NCI-H345 treated with DMSO at 0.1 percent for 48 hours (cell line): ENCODE measurements around the gene MXD4.

Source experiments
- DNase-seq: peaks from one replicate; lab custom pipeline; 2025; ENCODE audit not compliant: unreplicated experiment; lab: John Stamatoyannopoulos, UW

Gene MXD4

DNA sequence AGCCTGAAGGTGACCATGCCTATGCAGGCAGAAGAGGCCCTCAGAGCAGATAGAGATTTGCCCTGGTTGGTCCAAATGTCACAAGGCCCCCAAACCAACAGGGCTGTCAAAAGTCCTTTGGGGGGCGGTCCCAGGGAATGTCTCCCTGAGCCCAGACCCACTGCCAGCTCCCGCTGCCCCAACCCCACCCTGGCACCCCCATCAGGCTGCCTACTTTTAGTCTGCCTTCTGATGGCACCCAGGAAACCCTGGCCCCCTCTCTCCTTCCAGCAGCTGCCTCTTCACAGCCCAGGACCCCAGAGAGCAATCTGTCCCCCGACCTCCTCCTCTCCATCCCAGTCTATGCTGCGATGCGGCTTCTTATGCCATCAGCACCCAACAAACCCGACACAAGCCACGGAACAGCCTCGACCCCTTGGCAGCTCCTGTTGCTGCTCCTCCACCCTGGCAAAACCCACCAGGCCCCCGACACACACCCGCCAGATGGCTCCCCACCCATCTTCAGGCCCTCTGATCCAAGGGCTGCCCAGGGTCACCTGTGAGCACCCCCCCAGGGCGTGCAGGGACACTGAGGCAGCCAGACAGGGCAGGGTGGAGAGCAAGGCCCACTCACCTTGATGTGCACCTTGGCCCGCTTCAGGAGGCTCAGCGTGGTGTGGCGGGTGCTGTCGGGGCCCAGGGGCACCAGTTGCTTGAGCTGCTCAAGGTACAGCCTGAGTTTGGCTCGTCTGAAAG, 9.9 kb downstream of the MXD4 start:
- no peak for DNase-seq

DNA sequence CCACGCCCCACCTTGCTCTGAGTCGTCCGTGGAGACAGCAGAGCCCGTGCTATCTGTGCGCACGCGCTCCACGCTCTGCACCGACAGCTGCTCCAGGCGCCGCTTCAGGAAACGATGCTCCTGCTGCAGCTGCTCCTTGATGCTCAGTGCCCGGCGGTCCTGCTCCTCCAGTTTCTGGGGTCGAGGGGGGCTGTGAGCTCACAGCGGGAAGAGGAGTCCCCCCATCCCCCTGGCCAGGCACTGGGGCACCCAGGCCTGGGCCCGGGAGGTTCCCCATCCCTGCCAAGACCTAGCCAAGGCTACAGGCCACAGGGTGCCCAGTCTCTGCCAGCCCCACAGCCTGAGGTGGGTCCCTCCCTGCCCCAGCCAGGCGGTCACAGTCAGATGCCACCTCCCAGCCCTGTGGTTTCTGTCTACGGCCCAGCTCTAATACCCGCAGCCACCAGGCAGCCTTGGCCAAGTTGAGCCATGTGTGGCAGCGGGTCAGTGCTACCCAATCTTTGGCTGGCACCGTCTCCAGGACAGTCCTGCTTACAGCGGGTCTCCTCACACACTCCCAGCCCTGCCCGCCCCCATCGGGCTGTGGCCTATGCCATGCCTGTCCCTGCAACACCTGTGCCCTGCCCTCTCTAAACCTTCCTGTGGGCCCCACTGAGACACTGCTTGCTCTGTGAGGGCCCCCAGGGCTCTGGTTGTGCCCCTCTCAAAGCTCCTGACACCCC, 10.7 kb downstream of the MXD4 start:
- no peak for DNase-seq

DNA sequence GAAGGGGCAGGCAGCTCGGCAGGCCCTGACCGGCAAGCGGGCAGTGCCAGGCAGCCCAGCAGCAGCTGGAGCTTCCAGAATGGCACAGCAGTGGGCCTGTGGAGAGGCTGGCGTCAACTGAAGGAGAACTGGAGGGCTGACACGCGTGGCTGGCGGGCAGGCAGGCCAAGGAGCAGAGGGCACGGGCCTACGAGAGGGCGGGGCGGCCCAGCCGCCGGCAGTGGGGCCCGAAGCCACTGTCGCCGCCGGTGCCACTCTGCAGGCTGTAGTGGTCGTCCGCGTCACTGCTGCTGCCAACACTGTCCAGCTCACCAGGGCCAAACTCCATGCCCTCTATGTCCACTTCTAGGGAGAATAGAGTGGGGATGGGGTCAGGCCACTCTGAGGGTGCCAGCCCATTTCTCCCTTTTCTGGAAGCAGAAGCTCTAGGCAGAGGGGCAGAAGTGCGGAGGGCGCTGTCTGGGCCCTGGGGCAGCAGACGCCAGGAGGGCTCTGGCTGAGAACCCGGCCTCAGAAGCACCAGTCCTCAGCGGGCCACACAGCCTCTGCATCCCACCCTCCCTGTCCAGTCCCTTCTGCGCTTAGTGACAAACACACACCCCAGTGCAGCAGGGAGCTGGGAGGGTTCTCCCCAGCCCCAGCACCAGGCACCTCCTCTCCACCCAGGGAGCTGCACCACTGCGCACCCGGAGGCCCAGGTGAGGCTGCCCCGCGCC, 11.4 kb downstream of the MXD4 start:
- no peak for DNase-seq

DNA sequence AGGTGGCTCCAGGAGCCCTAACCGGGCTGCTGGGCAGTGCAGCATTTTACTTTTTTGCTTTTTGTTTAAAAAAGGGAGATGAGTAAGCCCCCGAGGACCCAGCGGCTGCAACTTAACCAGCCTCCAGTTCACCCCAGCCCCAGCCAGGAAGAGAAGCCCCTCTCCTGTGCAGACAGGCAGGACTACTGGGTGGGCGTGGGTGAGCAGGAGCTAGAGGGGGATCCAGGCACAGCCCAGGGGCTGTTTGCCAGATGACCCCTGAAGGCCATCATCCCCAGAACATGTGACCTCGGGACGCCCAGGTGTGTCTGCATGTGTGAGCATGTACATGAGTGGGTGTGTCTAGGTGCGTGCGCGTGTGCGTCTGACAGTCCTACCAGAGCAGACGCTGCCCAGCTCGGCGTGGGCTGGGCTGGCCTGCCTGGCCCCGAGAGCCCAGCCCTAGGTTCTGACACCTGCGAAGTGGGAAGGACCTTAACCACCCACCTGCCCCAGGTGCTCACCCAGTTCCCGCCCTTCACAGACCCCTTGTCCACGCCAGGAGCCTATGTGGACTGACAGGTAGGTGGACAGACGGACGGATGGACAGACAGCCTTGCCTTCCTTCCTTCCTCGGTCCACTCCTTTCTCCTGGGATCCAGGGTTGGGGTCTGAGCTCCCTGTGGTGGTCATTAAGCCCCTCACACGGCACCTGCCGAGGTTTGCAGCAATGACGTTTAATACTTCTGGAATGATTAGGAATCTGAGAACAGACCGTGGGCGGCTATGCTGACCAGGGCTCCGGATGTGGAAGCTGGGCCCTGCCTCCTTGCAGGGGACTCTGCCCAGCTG, 12.2 kb downstream of the MXD4 start:
- no peak for DNase-seq

DNA sequence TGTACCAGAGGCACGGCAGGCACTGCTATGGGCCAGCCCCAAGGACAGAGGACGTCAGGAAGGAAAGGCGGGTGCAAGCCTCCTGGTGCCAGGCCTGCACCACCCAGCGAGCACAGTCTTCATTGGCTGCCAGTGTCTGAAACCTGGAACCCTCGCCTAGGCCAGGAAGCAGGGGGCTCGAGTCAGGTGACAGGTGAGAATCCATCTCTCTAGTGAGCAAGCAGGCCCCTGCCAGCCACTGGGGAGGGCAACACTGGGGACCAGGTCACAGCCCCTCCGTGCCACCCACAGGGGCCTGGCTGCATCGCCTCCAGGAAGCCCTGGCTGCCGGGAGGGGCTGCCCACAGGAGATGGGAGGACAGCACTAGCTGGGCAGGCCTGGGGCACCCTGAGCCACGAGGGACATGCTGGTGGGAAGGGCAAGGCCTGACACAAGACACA, 13.1 kb downstream of the MXD4 start:
- DNase-seq = no peak

DNA sequence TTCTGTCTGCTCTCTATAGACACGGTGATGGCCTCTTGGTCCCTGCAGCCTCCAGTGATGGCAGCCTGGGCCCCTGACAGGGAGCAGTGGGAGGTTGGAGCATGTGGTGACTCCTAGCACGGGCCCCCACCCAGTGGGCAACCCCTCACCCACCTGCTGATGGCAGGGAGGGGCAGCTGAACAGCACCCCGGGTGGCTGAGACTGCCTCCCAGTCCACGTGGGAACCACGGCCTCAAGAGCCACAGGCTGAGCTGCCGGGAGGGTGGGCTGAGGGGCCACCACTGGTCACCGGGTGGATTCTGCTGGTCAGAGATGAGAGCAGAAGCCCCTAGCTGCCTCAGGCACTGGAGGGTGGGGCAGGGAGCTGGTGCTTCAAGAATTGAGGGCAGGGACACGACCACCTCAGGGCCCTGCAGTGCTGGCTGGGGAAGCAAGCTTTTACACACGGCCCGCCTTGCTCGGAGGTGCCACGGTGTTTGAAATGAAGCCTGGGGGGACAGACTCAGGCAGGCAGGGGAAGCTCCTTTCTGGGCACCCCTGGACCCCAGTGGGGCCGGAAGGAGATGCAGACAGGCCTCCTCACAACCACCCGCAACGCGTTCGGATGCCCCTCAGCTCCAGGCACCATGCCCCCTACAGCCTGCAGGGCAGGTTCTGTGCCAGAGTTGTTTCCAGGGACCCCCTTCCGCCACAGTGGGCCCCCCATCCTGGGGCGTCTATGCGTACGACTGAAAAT, 13.7 kb downstream of the MXD4 start:
- no peak for DNase-seq

DNA sequence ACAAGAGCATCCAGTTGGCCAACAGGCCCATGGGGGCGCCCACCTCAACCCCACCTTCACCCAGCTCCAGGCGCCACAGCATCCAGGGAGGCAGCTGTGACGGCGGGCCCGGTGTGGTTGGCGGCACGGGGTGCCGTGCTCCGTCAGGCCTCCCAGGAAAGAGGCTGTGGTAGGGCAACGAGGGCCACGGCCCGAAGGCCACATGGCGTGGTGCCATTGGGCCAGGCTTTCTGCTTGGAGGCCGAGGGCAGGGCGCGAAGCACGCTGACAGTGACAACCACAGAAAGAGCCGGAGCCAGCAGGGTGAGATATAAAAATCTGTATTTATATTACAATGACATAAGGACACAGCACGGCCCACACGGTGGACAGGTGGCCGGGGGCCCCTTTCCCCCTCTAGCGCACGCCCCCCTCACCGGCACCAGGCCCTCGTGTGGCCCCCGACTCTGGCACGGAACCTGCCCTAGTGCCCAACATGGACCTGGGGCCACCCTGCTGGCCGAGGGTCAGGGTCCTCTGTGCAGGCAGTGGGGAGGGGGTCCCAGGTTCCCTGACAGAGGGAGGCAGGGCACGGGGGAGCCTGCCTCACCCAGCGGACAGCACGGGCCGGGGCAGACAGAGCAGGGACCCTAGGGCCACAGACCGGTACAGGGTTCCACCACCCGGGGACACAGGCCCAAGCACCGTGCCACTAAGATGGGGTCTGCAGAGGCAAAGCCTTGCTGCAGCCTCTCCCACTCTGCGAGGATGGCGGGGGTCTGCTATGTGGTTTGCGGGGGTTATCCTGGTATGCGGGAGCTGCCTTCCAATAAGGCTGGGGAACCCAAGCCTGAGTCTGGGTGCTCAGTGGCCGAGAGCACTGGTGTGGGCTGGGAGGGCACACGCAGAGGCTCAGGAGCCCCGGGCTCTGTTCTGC, 14.5 kb downstream of the MXD4 start:
- DNase-seq = no peak

DNA sequence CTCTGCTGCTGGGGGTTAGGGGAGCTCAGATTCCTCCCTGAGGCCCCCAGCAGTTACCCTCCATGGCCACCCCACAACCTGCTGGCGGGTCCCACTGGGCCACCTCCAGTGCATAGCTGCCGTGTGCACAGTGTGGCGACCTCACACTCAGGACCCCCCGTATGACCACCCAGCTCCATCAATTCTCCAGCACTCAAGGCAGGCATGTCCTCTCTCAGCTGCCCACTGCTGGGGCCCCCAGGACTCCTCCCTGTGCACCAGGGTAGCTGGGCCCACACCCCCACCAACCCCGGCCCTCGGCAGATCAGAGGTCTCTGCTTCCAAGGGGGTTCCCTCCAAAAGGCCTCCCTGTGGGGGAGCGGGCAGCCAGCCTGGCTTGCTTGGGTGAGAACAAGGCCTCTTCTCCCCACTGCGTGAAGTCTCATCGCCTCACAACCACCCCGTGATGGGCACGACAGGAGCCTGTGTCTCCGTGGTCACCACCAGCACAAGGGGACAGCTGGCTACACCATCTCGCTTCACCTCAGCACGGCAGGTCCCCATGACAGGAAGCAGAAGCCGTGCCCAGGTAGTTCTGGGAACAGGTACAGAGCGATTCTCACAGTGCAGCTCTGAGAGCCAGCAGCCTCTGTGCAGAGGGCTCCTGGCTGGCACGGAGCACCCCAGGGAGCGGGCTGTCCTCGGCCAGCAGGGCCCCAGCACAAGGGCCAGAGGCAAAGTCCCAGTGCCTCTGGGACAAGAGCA, 15.4 kb downstream of the MXD4 start:
- DNase-seq = no peak

DNA sequence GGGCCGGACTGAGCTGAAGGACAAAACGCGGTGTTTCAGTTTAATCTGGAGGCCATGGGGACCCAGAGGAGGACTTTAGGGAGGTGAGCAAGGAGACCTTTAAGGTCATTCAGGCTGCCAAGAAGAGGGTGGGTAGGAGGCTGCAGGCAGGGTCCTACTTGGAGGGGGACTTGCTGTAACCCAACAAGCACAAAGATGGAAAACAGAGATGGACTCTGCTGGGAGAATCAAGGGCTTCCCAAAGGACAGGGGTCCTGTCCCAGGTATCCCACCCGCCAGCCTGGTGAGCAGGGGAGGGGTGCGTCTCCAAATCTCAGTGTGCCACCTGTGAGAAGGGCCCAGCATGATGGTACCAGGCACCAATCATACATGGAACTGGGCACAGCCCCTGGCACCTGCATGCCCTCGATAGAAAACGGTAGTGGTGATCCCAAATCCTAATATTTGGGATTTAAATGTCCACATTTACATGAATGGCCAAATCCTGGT, 16.1 kb downstream of the MXD4 start:
- DNase-seq = no peak

DNA sequence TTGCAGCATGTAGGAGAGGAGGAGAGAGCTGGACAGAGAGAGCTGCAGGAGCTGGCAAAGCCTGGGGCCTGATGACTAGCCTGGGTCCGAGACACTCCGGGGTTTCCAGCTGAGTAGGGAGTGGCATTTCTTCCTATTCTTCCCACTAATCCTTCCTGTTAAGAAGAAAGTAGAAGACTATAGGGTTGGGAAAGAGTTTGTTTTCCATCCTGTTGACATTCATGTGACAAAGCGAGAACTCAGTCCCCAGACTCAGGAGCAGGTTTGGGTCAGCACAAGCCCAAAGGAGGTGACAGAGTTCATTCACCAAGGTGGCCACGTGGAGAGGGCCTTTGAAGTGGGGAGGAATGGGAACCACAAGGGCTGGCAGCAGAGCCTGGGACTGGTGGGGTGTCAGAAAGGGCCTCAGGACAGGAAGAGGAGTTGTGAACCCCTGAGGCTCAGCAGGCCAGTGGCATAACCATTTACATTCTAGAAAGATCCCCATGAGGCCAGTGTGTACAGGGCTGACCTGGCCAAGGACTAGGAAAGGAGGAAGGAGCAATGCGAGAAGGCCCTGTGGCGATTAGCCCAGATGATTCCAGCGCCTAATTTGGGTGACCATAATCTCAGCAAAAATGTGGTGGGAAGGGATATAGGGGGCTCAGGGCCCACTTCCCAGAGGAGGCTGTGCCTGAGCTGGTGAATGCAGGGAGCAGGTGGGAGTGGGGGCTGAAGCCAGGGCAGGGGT, 16.7 kb downstream of the MXD4 start:
- no peak for DNase-seq

DNA sequence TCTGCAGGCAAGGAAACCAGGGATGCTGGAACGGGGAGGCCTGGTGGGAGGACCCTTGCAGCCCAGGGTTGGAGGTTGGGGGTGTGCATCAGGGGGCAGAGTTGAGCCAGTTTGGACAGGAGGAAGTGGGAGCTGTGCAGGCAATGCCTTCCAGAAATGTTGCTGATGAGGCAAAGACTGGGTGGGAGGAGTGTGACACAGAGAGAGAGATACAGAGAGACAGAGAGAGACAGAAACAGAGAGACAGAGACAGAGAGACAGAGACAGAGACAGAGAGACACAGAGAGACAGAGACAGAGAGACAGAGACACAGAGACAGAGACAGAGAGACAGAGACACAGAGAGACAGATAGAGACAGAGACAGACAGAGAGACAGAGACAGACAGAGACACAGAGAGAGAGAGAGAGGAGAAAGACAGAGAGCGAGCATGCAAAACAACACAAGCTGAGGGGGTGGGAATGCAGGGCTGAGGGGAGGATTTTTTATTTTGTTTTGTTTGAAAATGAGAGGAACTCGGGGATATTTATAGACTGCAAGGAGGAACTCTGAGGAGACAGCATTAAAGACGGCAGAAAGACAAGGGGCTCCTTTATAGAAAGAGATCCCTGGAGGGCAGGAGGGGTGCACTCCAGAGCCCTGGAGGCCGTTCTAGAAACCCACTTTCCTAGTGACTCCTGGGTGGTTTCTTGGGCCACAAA, 18.1 kb downstream of the MXD4 start:
- no peak for DNase-seq

DNA sequence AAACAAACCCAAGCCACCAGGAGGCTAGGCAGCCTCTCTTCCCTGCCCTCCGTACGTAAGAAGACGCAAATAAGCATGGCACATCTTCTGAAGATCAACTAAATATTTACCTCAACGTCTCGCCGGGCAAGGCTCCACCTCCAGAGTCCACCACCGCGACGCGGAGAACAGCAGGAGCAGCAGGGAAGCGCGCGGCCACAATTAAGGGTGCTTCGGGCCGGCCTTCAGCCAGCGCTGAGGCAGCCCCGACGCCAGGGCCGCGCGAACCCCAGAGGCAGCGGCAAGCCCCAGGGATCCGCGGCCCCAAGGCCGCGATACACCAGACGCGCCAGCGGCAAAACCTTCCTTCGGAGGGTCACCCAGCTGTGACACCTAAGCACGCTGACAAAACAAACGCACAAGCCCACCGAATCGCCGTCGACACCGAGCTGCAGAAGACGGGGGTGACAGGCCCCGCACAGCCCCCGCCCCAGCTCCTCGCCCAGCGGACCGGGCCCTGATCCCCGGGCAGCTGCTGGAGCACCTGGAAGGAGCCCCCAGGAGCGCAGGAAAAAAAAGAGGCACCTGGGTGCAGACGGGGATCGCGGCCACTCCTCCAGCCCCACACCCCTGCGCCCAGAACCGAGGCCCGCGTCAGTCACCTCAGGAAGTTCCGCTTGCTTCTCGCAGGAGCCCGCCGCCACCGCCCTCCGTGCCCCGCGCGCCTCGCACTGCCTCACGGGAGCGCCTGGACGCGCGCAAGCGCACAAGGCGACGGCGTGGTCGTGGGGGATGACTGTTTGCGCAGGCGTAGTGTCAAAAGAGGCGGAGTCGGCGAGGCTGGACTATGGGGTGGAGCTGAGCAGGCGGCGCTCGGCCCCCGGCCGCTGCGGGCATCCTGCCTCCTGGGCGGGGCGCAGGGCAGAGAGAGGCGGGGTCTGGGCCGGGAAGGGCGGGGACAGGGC, 20.2 kb downstream of the MXD4 start, which contains the start of the genes HAUS3 and POLN:
TSS of gene HAUS3 (minus strand) at position 712 of the 944 bp plus-strand sequence. CDS start 1,175 bp downstream, outside the sequence.
TSS of gene POLN (minus strand) at position 712 of the 944 bp plus-strand sequence. CDS start 12,890 bp downstream, outside the sequence.
- peak; percentile 83 for DNase-seq

DNA sequence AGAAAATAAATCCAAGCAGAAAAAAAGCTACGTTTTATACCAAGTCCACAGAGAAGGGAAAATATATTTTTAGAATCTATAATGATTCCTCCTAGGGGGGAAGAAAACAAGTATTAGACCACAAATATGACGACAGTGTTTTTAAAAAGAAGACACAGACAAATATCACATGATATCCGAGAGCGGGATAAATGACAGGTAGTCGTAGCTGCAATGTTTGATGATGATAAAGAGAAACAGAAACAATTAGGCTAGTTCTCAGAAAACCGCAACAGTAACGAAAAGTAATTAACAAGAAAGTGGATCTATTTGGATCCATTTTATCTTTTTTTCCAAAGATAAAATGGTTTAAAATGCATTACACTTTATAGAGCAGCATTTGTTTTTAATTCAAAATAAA, 20.9 kb downstream of the MXD4 start:
- DNase-seq = no peak

DNA sequence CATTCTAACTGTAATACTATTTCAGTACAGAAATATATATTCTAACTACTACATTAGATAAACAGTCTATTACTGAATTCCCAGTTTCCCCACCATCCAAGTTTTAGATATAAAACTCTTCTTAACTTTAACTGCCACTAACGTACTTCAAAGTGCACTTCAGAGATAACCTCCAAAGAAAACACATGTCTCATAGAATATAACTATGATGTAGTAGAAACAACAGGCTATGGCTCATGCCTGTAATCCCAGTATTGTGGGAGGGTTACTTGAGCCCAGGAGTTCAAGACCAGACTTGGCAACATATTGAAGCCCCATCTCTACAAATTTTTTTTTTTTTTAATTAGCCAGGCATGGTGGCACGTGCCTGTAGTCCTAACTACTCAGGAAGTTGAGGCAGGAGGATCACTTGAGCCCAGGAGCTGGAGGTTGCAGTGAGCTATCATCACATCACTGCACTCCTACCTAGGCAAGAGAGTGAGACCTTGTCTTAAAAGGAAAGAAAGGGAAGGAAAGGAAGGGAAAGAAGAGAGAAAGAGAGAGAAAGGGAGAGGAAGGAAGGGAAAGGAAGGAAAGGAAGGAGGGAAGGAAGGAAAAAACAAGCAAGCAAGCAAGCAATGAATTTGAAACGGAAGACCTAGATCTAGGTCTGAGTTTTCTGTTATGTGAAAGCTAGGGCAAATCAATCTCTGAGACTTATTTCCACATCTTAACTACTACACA, 24.8 kb downstream of the MXD4 start:
- DNase-seq = no peak

DNA sequence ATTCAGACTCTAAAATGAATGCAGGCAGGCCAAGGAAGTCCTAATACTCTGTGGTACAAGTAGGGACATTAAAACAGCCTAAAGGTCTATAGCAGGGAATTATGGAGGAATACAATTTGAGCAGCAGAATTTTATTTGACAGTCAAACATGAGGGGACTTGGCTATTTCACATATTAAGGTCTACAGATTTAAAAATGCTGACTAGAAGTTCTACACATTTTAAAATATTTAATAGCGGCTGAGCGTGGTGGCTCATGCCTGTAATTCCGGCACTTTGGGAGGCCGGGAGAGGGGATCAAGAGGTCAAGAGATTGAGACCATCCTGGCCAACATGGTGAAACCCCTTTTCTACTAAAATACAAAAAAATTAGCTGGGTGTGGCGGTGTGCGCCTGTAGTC, 30.8 kb downstream of the MXD4 start:
- DNase-seq = no peak
